GM18508 (cell line): ENCODE results near the gene NLGN4X.
A peak's percentile ranks its signal among the peaks of the same experiment; 100 is the strongest.

Experiments
- ATAC-seq: cut with Tn5 transposase; IDR thresholded peaks from one replicate; pipeline ENCODE4 v1.9.1; 2021; ENCODE audit warnings: moderate number of reproducible peaks; ENCODE audit not compliant: insufficient read depth, unreplicated experiment

NLGN4X gene

DNA sequence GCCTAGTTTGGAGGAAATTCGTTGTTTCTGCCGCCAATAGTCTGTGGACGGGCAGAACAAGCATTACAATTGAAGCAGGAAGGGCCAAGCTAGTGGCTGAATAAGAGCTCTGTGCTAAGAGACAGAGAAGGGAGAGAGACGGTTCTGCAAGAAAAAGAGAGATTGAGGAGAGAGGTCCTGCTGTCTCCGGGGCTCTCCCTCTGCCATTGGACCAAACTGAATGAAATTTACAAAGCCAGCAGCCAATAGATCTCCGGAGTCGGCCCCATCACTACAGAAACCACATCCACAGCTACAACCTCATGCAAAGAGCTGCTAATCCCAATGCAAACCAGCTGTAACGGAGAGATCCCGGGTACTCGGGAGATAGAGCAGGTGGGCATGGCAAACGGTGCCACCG lies at the start of gene NLGN4X:
Gene NLGN4X, minus strand, starts transcription at position 148 of the 400 bp plus-strand sequence. CDS start 77,401 bp downstream, outside the sequence.
- ATAC-seq: no peak

DNA sequence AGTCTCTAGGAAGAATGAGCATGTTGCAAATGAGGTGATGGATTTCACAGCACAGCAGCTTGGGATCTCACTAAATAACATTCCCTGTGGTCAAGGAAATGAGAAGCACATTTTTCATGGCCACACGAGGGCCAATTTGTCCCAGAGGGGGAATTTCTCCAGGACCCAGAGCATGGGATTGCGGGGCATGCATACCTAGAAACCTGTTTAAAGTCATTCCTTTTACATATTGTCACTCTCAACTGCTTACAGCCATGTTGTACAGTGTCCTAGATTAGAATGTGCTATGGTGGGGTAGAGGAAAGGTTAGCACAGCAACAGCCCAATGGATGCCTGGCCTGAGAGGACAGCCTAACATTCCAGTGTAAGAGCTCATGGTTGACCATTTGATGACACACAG lies 37.4 kb upstream of the NLGN4X start:
- no peak for ATAC-seq

DNA sequence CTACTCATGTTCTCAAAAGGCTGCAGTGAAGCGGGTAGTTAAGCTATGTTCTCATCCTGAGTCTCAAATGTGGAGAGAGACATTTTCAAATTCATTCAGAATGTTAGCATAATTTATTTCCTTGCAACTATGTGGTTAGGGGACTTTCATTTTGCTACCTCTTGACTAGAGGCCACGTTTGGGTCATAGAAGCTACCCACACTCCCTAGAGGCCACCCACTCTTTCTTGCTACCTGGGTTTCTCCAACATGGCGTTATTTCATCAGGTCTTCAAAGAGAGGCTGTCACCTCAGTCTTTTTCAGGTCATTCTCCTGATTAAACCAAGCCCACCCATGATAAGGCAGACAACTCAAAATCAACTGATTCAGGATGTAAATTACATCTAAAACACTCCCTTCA lies 34.3 kb upstream of the NLGN4X start:
- ATAC-seq: no peak

DNA sequence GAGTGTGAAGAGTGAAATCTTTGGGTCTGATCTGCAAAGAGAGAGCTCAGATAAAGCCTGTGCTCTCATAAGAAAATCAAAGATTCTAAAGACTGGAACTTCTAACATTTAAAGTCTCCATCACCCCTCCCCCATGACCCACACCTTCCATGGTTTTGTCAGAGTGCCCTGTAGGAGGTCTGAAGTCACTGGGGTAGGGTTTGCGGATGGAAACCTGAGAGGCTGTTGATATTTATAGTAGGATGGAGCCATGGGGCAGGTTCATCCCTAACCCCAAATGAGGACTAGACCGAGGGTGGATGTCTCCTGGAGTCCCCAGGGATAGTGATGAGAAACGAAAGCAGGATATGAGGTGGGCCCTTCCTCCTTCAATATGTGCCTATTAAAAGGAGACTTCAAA lies 28.4 kb upstream of the NLGN4X start:
- ATAC-seq: no peak

DNA sequence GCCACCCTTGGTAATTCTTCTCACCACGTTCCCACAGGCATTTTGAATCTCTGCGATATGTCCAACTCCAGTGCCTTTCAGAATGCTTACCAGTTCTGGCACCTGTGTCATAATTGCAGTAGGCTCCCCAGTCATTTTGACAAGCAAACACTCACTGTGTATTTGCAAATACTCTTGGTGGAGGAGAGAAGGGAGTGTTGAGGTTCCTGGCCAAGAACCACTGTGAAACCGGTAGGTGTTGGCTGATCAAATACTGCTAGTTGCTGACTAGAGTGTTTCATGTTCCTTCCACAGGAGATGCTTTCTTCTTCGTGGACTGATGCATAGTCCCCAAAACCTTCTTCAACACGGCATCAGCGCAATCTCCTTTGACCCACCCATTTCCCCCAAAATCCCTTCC lies 16.0 kb upstream of the NLGN4X start:
- no peak for ATAC-seq

DNA sequence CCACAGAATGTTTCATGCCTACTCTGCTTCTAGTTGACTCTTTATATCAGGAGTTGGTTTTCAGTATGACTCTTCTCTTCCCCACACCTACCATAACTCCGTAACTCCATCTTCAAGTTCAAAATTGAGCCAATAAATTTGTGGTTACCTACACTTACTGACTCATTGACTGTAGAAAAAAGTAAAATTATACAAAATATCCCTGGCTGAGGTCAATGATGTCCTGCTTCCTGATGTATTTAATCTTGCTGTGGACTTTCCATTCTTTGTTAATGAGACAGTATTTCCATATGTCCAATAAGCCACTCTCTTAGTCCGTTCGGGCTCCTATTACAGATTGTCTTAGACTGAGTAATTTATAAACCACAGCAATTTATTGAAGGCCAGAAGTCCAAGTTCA lies 9.9 kb upstream of the NLGN4X start:
- ATAC-seq: no peak

DNA sequence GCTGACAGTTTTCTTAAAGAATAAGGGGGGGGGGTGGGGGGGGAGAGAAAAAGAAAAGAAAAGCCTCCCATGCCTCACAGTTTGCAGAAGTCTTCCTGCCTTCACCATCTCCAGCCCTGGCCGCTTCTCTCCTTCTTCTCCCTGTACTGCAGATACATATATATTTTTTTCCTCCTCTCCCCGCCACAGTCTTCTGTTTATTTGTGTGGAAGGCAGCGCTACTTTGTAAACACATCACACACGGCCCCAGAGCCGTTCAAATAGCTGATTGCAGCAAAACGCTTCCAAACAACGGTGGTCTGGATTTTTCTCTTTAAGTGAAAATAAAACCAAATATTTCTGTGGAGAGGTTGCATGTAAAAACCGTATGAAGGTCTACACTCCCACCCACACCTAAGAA lies 732 bp downstream of the NLGN4X start:
- no peak for ATAC-seq

DNA sequence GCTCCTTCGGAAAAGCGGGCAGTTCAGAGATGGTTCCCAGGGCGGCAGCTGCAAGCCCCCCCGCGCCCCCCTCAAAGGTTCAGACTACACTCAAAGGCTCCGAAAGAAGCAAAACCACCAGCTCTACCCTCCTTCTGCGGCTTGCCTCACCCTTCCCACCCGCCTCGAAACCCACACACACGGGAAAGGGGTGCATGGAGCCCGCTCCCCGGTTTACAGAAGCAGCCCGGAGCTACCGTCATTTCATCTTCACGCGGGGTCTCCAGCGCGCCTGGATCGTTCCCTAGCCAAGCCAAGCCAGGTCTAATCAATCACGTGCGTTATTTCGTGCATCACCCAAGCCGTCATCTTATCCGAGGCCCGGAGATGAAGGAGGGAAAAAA lies 1.2 kb downstream of the NLGN4X start:
- ATAC-seq: no peak

DNA sequence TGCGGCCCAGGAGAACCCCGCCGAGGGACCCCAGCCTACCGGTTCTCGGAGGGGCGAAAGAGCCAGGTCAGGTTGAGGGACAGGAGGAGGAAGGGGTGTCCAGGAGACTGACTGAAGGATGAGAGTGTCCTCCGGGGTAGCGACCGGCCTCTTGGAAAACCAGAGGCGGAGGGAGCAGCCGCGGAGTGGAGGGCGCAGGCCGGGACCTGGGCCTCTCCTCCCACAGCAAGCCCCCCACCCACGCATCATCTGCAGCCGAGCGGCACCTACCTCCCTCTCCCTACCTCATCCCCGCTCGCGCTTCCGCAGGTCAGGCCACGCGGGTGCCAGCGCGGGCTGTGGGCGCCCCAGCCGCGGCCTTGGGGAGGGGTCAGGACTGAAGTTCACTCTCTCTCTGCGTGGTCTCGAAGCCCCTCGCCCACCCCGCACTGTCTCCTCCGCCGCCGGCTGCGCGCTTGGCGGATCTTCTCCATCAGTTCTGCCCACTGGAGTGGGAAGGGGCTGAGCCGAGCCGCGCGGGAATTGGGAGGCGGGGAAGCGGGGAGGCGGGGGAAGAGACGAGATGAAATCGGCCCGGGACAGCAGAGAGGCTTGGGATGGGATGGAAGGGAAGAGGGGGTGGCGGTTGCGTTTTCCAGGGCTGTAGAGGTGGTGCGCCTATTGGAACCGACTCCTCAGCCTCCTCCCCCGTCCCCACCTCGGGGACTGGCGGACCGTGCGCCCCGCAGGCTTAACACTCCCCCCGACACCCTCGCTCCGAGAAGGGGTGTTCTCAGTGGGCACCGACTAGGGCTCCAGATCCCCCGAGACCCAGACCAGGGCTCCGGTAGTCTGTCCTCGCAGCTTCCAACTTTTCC lies 1.8 kb downstream of the NLGN4X start:
- ATAC-seq: no peak

DNA sequence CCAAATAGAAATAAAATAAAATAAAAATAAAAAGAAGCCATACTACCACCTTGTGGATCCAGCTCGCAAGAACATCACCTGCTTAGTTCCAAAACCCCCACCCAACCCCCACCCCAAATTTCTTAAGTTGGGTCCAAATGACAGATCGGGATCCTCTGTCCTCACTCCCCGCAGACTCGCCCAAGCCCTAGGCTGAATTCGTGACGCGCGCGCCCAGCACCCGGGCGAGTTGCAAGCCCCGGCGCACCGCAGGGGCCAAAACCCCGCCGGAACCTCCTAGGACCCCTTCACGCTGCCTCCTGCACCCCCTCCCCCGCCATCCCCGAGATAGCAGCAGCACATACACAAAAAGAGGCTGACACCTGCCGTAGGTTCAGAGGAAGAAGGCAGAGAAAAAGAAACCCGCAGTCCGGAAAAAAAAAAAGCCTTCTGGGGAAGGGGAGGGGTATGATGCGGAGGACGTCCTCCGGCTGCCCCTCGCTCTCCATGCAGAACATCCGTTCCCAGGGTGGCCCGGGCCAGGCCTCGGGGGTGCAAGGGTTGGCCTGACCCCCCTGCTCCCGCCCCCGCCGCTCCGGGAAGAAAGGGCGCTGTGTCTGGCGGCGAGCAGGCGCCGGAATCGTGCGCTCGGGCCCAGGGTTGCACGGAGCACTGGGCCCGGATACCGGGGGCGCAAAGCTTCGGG lies 2.6 kb downstream of the NLGN4X start:
- ATAC-seq: no peak

DNA sequence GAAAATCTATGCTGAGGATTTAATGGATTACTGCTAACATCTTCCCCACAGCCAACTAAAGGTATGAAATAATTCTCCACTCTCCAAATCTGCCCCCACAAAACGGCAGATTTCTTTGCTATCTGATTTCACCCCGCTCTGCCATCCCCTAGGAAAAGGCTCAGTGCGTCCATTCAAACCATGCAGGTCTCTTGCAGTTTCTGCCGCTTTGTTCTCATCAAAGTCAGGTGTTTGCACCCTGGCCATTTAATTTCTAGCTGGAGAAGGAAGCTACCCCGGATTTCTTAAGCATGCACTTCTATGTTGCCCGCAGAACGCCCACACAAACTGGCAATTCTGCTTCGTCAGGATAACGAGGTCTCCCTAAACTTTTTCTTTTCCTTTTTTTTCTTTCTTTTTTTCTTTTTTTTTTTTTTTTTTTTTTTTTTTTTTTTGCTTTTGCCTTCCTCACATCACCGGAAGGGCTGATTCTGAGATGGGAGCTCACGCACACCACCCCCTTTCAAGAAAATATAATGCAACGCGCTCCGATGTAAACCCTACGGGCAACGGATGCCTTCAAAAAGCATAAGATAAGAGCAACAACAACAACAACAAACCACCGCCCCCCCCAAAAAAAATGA lies 3.3 kb downstream of the NLGN4X start:
- ATAC-seq: no peak

DNA sequence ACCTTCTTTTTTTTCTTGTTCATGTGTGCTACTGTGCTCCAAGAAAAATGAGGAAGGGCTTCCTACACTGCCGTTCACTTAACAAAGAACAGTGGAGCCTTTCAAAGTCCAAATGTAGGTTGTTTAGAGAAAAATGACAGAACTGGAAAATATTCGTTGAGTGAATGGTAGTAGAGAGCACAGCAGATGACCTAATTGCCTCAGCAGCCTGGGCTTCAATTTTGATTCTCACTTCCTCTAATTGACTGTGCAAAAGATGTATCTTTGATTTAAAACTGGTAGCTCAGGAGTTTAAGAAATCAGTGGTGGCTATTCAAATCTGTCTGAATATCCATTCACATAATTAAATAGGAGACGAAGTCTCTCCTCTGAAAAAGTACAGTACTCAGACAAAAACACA lies 5.2 kb downstream of the NLGN4X start:
- ATAC-seq: no peak

DNA sequence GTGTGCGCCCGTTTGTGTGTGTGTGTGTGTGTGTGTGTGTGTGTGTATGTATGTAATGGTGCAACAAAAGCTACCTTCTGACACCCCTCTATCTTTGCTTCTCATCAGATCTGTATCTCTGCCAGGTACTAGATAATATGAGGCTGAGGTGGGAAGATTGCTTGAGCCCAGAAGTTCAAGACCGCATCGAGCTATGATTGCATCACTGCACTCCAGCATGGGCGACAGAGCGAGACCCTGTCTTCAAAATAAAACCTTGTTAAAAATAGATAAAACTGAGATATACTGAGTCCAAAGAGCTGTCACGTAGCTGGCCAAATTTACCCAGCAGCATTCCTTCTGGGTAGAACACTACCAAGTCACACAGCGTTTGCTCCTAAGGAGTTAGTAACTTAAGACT lies 18.4 kb downstream of the NLGN4X start:
- no peak for ATAC-seq

DNA sequence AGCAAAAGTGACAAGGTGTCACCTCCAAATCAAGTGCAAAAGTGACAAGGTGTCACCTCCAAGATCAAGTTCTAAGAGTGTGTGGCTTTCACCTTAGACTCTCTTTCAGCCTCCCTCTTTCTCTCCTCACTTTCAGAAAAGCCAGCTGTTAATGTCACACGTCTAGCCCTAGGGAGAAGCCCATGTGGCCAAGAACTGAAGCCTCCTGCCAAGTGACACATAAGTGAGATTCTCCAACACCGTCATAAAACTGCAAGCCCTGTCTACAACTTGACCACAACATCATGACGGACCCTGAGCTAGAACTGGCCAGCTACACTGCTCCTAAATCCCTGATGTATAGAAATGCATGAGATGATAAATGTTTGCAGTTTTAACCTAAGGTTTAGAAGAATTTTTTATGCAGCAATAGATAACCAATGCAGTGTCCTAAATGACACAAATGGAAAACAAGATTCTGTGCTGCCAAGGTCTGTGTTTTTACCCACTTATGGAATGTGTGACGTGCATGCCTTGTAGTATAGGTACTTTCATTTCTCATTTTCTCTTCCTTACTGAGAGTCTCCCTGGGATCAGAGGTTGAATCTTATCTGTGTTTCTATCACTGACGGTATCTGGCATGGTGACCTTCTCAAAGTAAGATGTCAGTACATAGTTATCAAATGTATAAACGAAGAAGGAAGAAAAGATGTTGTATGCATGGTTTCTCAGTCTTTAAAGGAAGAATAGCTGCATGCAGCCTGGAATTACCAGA lies 25.0 kb downstream of the NLGN4X start:
- no peak for ATAC-seq

DNA sequence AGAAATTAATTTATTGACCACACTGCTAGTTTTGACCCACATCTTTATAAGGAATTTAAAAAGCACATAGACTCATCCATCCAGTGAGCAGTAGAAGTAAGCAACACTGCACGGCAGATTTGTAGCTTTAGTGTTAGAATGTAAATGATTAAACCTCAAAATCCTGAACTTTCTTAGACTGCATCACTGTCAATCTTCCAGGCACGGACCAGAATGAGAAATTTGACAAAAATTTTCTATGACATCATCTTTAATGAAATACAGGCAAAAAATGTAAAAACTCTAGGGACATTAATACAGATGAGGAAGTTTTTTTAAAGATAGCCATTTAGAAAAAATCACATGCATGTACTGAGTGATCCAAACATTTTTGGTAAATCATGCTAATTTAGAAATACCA lies 29.2 kb downstream of the NLGN4X start:
- ATAC-seq: no peak

DNA sequence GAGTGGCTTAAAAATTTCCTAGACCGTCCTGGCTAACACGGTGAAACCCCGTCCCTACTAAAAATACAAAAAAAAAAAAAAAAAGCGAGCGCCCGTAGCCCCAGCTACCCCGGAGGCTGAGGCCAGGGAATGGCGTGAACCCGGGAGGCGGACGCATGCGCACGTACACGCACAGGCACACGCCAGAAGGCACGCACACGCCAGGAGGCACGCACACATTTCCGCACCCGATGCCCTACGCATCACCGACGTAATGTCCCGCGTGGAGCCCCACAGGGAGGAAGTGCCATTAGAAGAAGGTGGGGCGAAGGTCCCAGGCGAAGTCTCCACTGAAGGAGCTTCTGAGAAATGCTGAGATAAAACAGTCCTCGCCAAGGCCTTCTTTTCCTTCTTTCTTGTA lies 41.4 kb downstream of the NLGN4X start:
- no peak for ATAC-seq

DNA sequence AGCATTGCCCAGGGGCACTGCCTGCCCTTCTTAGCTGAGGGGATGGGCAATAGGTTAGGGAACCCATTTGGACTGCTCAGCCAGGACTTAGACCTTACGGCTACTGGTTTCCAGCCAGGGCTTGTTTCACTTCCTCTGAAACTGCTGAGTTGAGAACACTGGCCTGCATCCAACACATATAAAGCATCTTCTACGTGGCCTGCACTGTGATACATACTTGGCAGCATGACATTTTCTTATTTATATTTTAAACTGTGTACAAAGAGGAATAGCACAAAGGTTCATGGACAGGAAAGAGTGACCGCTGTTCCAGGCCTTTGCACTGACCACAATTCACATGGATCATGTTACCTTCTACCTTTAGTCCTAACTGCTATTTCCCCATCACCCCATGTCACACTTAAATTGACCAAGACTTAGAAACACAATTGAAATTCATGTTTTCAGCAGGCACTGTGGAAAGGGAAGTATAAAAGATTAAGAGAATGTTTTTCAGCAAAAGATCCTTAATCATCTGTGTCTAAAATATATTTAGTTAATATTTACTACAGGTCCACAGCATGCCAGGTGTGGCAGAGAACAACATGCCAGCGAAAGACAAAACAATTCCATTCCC lies 43.7 kb downstream of the NLGN4X start:
- peak; percentile 91 for ATAC-seq

DNA sequence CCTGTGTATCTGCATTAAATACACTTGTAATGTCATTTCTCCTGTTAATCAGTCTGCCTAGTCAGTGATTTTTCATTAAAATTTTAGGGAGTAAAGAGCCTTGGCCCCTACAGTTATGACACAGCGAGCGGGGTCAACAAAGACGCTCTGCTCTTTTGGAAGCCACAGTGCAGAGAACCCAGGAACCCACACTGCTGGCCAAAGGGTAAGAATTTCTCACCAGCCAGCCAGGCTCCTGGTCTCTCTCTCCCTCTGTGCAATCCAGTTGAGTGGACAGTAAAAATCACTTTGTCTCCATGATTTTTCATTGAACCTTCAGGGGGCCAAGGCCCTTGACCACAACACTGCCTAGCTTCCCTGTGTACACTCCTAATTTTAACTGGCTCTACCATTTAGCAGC lies 52.8 kb downstream of the NLGN4X start:
- ATAC-seq: no peak

DNA sequence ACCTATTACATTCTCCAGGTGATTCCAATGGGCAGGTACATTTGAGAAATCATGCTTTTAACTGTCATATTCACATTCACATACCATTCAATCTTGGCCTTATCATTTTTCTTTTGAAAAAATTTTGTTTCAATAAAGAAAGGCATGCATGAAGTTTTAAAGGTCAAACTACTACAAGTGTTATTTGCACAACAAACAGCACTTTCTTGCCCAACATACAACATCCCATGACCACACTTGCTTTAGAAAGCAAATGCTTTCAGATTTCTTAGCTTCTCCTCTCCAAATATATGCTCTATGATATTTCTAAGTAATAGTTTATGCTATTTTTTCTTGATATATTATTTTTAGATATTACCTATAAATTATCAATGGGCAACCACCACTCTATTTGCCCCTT lies 58.2 kb downstream of the NLGN4X start:
- ATAC-seq: no peak

DNA sequence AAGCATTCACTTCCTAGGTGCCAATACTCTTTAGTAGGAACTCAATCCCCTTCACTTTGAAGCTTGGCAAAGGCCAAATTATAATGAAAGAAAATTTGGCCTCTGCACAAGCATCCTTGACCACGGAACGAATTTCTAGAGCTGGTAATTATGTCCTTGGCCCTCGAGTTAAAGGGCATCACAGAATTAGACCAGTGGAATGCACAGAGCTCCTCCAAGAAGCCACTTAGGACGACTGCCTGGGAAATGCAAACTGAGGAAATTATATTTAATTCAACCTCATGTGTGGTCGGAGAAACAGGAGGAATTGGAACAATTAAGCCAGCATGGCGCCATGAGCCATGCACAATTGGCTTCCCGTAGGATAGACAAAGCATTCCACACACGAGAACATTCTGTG lies 59.3 kb downstream of the NLGN4X start:
- ATAC-seq: no peak
